COLO829 (cell line): ENCODE results near the gene ERN2.
"Not testable (repeated sequence)": the region's sequence is repeated elsewhere in the genome, so short reads cannot be mapped to it uniquely, and the experiment has no call there.

ENCODE experiments used
- DNase-seq: peaks from one replicate; pipeline ENCODE4 v3.0.0; 2012; ENCODE audit warnings: low spot score

ERN2 gene

GRCh38 chr16:23722613-23723240 is 9.7 kb upstream of the ERN2 start:
- not testable (repeated sequence) for DNase-seq

GRCh38 chr16:23716484-23716883 is 3.5 kb upstream of the ERN2 start:
- DNase-seq: no peak

- DNase-seq: no peak
Measured at GRCh38 chr16:23711785-23712184, 1.2 kb downstream of the ERN2 start.

GRCh38 chr16:23710504-23710903 is 2.5 kb downstream of the ERN2 start:
- no peak for DNase-seq

- DNase-seq: no peak
Measured at GRCh38 chr16:23710008-23710407, 3.0 kb downstream of the ERN2 start.

GRCh38 chr16:23709536-23709935 is 3.5 kb downstream of the ERN2 start:
- DNase-seq: no peak

GRCh38 chr16:23706439-23706838 is 6.6 kb downstream of the ERN2 start:
- DNase-seq: no peak

- no peak for DNase-seq
Measured at GRCh38 chr16:23705517-23705902, 7.5 kb downstream of the ERN2 start.

GRCh38 chr16:23704772-23705516 is 8.1 kb downstream of the ERN2 start:
- no peak for DNase-seq

GRCh38 chr16:23702951-23703350 is 10.1 kb downstream of the ERN2 start:
- DNase-seq: no peak

GRCh38 chr16:23701045-23701444 is 12.0 kb downstream of the ERN2 start:
- no peak for DNase-seq

GRCh38 chr16:23700509-23700908 is 12.5 kb downstream of the ERN2 start:
- DNase-seq: no peak

- DNase-seq: no peak
Measured at GRCh38 chr16:23700093-23700492, 12.9 kb downstream of the ERN2 start.

- no peak for DNase-seq
Measured at GRCh38 chr16:23699100-23699499, 13.9 kb downstream of the ERN2 start.

GRCh38 chr16:23695756-23696155 is 17.3 kb downstream of the ERN2 start:
- no peak for DNase-seq

- no peak for DNase-seq
Measured at GRCh38 chr16:23694644-23695373, 18.2 kb downstream of the ERN2 start.

- DNase-seq: no peak
Measured at GRCh38 chr16:23694265-23694643, 18.8 kb downstream of the ERN2 start.

- DNase-seq: no peak
Measured at GRCh38 chr16:23692190-23692837, 20.7 kb downstream of the ERN2 start.

GRCh38 chr16:23691483-23692189 is 21.4 kb downstream of the ERN2 start:
- DNase-seq: no peak

- DNase-seq: no peak
Measured at GRCh38 chr16:23690771-23691482, 22.1 kb downstream of the ERN2 start.

GRCh38 chr16:23689442-23690187 is 23.4 kb downstream of the ERN2 start:
- no peak for DNase-seq
